HG02678 (cell line): ENCODE data around the gene GJD4.

Experiments
- ATAC-seq: cut with Tn5 transposase; IDR thresholded peaks from one replicate; pipeline ENCODE4 v1.9.1; 2021; ENCODE audit warnings: mild to moderate bottlenecking, moderate library complexity; ENCODE audit not compliant: unreplicated experiment

The GJD4 gene

DNA sequence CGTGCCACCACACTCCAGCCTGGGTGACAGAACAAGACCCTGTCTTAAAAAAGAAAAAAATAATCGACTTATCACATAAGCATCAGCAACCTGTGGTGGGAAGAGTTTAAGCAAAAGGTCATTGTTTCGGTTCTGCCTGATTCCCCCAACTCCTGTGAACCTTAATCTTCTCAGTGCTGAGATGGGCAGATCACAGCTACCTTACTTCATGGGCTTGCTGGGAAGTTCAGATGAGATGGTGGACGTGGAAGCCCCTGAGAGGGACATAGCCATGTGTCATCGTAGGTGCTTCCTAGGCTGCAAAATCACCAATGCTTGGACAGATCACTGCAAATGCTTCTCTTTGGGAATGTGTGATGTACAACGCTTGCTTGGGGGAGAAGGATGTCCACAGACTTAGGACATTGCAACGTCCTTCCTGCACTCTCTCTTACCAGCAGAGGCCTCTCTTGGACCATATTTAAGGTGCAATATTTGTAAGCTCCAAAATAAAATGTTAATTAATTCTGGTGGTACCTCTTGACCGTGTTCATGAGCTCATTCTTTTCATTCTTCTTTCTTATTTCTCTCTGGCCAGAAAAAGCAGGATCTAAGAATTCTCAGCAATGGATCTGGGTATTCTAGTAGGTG, 8.6 kb downstream of the GJD4 start:
- ATAC-seq, result no peak

- ATAC-seq, result no peak
Measured at GRCh38 chr10:35614312-35614711, 9.2 kb downstream of the GJD4 start.

GRCh38 chr10:35626971-35627507, 21.9 kb downstream of the GJD4 start:
- no peak for ATAC-seq

GRCh38 chr10:35631404-35631803, 26.3 kb downstream of the GJD4 start:
- no peak for ATAC-seq

- ATAC-seq, result no peak
Measured at GRCh38 chr10:35632027-35632426, 26.9 kb downstream of the GJD4 start.

DNA sequence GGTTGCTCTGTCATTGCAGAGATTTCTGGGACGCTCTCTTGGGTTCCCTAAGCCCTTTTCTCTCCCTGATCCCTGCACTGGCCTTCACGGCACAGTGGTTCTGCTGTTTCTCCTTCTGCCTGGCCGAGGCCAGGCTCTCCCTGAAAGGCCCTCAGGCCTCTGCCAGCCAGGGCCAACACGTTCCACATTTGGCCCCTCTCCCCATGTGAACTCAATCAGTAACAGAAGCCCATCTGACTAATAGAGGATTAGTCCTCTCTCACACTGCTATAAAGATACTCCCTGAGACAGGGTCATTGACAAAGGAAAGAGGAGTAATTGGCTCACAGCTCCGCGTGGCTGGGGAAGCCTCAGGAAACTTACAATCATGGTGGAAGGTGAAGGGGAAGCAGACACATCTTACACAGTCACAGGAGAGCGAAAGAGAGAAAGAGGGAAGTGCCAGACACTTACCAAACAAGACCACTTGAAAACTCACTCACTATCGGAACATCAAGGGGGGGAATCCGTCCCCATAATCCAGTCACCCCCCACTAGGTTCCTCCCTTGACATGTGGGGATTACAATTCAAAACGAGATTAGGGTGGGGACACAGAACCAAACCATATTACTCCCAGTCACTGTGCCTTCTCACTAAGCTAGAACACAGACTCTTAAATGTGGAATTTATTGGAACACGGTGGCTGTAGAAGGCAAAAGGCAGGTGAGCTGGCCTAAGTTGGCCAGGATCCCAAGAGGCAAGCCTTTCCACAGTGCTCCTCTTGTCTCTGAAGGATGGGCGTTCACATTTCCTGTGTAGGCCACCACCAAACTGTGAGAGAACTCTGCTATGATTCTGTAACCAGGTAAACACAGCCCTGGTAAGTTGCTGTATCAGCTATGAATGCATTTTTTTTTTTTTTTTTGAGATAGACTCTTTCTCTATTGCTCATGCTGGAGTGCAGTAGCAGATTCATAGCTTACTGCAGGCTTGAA, 28.2 kb downstream of the GJD4 start:
- ATAC-seq, result no peak

- peak; percentile 81 for ATAC-seq
Measured at GRCh38 chr10:35635576-35635975, 30.4 kb downstream of the GJD4 start.

DNA sequence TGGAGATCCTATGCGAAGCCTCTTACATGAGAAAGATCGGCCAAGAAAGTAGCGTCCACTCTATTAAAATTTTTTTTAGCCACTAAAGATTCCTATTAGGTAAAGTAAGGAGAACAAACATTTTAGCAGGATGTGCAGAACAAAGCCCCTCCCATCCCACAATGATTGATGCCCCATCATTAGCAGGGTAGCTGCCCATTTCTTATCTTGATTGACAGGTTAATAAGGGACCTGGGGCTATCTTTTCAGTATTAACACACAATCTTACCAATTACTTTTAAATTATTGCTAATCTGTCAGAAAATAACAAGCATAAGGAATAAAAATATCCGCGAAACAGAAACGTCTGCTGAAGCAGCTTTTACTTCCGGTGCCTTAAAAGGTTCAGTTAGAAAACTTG, 31.8 kb downstream of the GJD4 start:
- ATAC-seq, result no peak

DNA sequence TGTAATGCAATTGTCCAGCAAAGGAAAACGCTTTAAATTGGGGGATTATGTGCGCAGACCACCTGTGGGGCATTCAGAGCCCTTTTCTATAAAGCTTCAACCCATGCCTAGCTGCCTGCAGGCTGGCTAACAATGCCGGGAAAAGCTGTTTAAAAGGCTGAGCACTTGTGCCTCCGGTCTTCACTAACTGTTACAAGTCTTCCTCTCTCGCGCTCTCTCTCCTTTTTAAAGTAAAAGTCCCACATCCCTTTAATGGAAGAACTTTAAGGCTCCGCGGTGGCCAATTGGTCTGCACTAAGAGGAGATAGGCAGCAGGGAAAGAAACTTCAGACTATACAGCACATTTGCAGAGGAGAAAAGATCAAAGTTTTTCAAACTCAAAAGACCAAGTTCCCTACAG, 32.3 kb downstream of the GJD4 start:
- no peak for ATAC-seq

- no peak for ATAC-seq
Measured at GRCh38 chr10:35638101-35638500, 33.0 kb downstream of the GJD4 start.

- ATAC-seq, result no peak
Measured at GRCh38 chr10:35639021-35639727, 34.0 kb downstream of the GJD4 start.

DNA sequence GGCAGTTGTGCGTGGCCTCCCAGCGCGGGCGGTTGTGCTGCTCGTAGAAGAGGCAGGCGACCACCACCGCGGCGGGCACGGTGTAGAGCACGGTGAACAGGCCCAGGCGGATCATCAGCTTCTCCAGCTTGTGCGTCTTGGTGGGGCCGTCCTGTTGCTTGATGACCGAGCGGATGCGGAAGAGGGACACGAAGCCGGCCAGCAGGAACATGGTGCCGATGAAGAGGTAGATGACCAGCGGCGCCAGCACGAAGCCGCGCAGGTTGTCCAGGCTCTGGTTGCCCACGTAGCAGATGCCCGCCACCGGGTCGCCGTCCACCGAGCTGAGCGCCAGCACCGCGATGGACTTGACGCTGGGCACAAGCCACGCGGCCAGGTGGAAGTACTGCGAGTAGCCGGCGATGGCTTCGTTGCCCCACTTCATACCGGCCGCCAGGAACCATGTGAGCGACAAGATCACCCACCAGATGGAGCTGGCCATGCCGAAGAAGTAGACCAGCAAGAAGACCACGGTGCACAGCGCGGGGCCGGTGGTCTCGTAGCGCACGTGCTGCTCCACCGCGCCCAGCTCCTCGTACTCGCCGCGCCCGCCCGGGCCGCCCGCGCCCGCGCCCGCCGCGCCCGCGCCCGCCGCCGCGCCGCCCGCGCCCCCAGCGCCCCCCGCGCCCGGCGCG, 34.7 kb downstream of the GJD4 start:
- ATAC-seq, result no peak

DNA sequence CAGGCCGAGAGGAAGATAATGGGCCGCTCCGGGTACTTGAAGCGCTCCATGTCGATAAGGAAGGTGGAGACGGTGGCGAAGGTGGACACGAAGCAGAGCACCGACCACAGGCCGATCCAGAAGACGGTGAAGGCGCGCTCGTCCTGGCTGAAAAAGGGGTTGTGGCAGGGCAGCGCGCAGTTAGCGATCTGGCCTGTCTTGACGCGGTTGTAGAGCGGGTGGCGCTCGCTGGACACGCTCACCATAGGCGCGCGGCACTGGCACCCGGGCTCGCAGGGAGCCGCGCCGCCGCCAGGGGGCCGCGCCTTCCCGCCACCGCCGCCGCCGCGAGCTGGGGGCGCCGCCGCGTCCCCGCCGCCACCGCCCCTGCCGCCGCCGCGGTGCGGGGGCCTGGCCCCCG, 35.3 kb downstream of the GJD4 start:
- ATAC-seq, result peak; percentile 36

GRCh38 chr10:35640951-35641675, 36.0 kb downstream of the GJD4 start:
- ATAC-seq, result peak; percentile 29

GRCh38 chr10:35641676-35642034, 36.5 kb downstream of the GJD4 start:
- peak; percentile 22 for ATAC-seq

- ATAC-seq, result peak; percentile 92
Measured at GRCh38 chr10:35642035-35642792, 37.1 kb downstream of the GJD4 start, which contains the start of gene FZD8. TSS of gene FZD8 (minus strand) at chr10:35642296. CDS start at chr10:35641429, 867 bp downstream.

- ATAC-seq, result no peak
Measured at GRCh38 chr10:35642793-35643114, 37.6 kb downstream of the GJD4 start.

- ATAC-seq, result no peak
Measured at GRCh38 chr10:35643151-35644049, 38.3 kb downstream of the GJD4 start.
